Posterior cingulate gyrus (tissue), 11 donors: Measurements from ENCODE around the gene NECAB2.

ENCODE experiments used
- DNase-seq, 10 donors: peaks; one replicate each; pipeline versions ENCODE4 v3.0.0 to v3.0.0-alpha.2; 2020 to 2021; ENCODE audit warnings: mixed read lengths in 3 of 10
- intact Hi-C: fragments of 100-400 bp; cut with DNase I; formaldehyde crosslinking; loops from one replicate; pipeline ENCODE4 v1.15.1; 2023

Gene NECAB2

DNA sequence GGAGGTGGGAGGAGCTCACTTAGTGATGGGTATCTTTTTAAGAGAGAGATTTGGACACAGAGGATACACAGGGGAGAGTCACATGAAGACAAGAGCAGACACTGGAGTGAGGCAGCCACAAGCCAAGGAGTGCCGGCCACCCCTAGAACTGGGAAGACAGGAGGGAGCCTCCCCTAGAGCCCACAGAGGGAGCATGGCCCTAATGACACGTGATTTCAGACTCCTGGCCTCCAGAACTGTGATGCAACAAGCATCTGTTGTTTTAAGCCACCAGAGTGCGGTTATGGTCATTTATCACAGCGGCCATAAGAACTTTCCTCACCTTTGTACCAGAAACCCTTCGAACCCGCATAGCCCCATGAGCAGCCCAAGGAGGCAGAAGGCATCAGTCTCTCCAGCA lies 41.2 kb downstream of the NECAB2 start:
- no peak for DNase-seq
- intact Hi-C loops, result no loop called here

- intact Hi-C loops, result no loop called here
- no peak for DNase-seq
Measured at GRCh38 chr16:84013787-84014569, 45.9 kb downstream of the NECAB2 start.

GRCh38 chr16:84014570-84015327 lies 46.7 kb downstream of the NECAB2 start:
- intact Hi-C loops, result no loop called here
- no peak for DNase-seq

DNA sequence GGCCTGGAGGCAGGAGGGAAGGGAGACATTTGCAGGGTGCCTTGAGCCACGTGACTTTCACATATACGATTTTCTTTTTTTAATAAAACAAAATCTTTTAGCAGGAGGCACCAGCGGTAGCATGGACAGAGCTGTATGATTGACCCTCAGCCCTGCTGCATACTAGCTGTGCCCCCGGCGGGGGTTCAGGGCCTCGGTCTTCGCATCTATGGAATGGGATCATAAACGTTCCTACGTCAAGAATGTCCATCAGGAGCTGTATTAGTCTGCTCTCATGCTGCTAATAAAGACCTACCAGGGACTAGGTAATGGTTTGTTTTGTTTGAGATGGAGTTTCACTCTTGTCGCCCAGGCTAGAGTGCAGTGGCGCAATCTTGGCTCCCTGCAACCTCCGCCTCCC lies 47.4 kb downstream of the NECAB2 start:
- DNase-seq, result no peak
- intact Hi-C loops, result no loop called here

DNA sequence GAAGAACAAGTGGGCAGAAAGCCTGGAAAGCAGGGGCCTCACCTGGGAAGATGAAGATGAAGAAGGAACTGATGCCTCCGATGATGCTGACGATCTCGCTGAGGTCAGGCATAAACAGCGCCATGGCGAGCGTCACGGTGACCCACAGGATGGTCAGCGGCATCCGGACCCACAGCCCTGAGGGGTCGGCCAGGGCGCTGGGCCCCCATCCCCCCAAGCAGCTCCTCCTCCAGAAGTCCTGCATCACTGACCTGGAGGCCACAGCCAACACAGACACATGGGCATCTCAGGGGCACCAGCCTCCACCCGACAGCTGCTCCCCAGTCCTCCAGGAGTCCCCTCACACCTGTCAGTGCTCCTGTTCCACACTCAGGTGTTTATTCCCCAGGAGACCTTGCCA lies 48.4 kb downstream of the NECAB2 start:
- intact Hi-C loops, result no loop called here

DNA sequence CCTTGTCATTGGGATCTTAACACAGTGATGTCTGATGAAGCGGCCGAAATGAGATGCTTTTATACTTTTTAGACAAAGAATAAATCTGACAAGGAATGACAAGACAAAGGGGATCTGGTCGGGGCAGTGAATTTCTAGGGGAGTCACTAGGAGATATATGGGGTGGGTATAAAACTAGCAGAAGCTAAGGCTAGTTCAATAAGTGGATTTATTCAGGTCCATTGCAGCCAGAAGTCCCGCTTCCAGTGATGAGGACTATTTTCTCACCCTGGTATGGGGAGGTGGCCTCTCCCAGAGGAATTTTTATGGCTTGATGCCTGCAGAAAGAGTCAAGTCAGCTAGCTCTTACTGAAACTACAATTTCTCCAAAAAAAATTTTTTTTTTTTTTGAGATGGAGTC lies 50.7 kb downstream of the NECAB2 start:
- intact Hi-C loops, result no loop called here
- no peak for DNase-seq

More for the DNA sequence above, 48.4 kb downstream of the NECAB2 start:
- no peak for DNase-seq

GRCh38 chr16:84020353-84020752 lies 52.3 kb downstream of the NECAB2 start:
- no peak for DNase-seq
- intact Hi-C loops, result no loop called here

DNA sequence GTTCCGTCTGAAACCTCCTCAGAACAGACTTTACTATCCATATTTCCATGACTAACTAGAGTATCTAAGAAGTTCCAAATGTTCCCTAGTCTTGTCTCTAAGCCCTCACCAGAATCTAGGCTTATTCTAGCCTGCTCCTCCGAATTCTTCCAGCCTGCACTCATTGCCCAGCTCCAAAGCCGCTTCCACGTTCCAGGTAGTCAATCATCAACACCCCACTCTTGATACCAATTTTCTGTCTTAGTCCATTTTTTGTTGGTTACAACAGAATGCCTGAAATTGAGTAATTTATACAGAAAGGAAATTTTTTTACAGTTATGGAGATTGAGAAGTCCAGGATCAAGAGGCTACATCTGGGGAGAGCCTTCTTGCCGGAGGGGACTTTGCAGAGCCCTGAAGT lies 53.4 kb downstream of the NECAB2 start:
- DNase-seq, result no peak
- intact Hi-C loops, result no loop called here

DNA sequence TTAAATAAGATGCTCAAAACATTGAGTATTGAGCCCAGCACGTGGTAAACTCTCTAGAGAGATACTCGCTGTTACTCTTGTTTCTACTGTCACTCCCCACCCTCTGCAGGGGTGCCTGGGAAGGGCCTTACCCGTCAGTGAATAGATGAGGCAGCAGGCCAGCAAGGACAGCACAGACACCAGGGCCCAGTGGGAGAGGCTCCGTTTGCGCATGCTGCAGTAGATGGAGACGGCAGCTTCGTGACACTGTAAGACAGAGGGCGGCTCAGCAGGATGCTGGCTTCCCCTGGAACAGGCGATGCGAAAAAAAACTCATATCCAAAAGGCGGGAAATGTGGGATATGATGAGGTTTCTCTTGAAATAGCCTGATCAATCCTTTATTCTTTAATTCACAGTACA lies 54.6 kb downstream of the NECAB2 start:
- intact Hi-C loops, result no loop called here
- no peak for DNase-seq

DNA sequence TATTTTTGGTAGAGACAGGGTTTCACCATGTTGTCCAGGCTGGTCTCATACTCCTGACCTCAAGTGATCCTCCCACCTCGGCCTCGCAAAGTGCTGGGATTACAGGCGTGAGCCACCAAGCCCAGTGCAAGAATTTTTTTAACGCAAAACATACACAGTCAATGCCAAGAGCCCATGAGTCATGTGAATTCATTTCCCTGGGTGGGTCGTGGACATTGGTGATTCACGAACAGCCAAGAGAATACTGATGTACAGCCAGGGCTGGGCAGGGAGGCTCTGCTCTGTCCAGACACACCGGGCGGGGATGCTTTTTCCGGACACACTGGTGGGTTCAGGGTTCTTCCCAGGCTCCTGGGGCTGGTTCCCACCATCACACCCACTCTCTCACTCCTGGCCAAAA lies 56.8 kb downstream of the NECAB2 start:
- DNase-seq, result no peak

GRCh38 chr16:84026606-84027005 lies 58.6 kb downstream of the NECAB2 start:
- DNase-seq, result no peak
- intact Hi-C loops, result no loop called here

More for the DNA sequence above, 56.8 kb downstream of the NECAB2 start:
- intact Hi-C loops, result no loop called here

- intact Hi-C loops, result no loop called here
- no peak for DNase-seq
Measured at GRCh38 chr16:84027625-84028024, 59.6 kb downstream of the NECAB2 start.

DNA sequence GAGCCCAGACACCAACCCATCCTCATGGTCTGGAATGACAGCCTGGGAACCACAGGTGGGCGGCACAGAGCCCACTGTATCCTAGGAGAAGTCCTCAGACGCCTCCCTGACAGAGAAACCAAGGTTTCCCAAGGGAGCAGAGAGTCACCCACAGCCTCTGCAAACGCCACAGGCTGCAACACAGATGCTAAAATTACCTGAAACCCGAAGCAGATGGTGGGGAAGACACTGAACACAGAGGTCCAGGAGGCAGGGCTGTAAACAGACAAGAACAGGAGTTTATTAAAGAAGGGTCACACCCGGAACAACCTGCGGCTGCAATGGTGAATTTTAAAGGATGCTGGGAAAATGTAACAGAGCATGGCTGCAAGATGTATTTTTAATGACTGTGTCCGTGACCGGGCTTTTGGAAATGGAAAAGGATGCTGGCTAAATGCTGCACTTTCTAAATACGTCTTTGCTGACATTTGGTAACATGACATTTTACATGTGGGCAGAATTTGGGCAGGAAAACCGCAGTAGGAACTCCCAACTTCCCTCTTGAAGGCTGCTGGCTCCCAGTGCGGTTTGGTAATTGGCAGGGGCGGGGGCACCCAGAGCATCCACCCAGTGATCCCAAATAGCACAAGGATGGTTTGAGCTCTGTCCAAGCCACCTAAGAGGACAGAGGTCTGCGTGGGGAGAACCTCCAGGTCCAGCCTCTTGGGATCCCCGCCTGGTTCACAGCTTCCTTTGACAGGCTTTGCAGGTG lies 61.4 kb downstream of the NECAB2 start:
- intact Hi-C loops, result no loop called here
- DNase-seq, result no peak

GRCh38 chr16:84031556-84031955 lies 63.5 kb downstream of the NECAB2 start:
- no peak for DNase-seq
- intact Hi-C loops, result no loop called here

- intact Hi-C loops, result no loop called here
- peak in 1 of 10 donors; percentile 2 for DNase-seq
Measured at GRCh38 chr16:84032458-84033178, 64.6 kb downstream of the NECAB2 start.

- intact Hi-C loops, result no loop called here
- peak in 2 of 10 donors; percentile 56 to 73 for DNase-seq
Measured at GRCh38 chr16:84033251-84034195, 65.5 kb downstream of the NECAB2 start.

DNA sequence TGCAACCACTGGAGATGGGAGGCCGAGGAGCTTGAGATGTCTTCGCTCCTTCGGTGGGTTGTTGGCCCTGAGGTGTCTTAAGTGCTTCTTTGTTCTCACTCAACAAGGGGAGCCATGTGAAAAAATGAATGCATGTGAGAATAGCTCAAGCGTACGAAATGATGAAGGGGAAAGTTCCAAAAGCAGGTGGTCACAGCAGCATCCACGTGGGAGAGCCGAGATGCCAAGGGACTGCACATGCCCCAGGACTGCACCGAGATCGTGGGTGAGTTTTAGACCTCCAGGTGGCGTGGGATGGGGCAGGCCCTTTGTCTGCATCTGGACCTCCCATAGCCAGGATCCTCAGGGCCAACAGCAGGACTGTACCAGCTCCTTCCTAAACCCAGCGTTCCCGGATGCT lies 66.5 kb downstream of the NECAB2 start:
- intact Hi-C loops, result no loop called here
- peak in 1 of 10 donors; percentile 19 for DNase-seq

DNA sequence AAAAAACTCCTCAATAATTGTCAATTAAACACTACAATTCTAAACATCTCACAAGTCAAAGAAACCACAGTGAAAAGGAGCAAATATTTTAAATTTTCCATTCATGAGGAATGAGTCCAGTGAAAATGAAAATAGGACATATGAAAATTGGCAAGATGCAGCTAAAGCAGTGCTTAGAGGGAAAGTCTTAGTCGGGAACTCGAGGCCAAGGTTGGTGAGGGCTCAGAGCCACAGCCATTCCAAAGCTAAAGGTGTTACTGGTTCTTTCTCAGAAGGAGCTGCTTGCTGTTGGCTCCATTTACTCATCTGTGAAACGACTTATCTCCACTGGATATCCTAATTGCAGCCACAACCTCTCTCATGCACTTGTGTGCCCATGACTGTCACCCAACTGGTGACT lies 68.1 kb downstream of the NECAB2 start:
- intact Hi-C loops, result no loop called here
- peak in 1 of 10 donors; percentile 5 for DNase-seq

DNA sequence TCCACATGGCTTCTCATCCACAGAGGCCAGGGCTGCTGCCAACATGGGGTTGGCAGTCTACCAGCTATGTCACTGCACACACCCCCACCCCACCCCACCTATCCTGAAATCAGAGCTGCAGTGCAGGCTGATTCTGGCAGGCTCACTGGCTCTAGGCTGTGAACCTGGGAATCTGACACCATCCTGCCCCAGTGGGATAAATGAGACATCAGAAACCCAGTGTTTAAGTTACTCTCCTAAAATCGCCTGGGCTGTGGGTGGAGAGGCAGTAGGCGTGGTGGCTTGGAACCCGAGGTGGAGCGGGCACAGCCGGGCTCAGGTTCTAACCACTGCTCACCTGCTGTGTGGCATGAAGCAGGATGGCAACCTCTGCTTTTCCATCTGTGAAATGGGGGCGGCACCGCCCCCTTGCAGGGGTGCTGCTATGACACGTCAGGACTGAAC lies 69.0 kb downstream of the NECAB2 start:
- intact Hi-C loops, result no loop called here
- peak in 1 of 10 donors; percentile 65 for DNase-seq
